ENCODE results near the gene CDK4. TPM values are rescaled to one million over a fixed set of nuclear protein-coding genes. Genes with fewer than 3 reads are reported as not detected.
A peak's percentile ranks its signal among the peaks of the same experiment; 100 is the strongest.
"Not testable (repeated sequence)": the region's sequence is repeated elsewhere in the genome, so short reads cannot be mapped to it uniquely, and the experiment has no call there.

The CDK4 gene
- total RNA-seq (2014; rRNA removed; shearing (Covaris generic)): 298 and 323 TPM in 2 replicates

GRCh38 chr12:57751788-57752667, at the start of gene CDK4:
TSS of gene CDK4 (minus strand) at chr12:57752310. CDS start at chr12:57751717, 593 bp downstream.
- peak; percentile 99 for DNase-seq (ENCODE audit: low spot score)

- DNase-seq (ENCODE audit: low spot score): no peak
These were observed 48.9 kb upstream of the CDK4 start for GRCh38 chr12:57800965-57801364.

- DNase-seq (ENCODE audit: low spot score): no peak
These were observed 45.8 kb upstream of the CDK4 start for GRCh38 chr12:57797933-57798332.

- DNase-seq (ENCODE audit: low spot score): no peak
These were observed 44.9 kb upstream of the CDK4 start for GRCh38 chr12:57796996-57797395.

- no peak for DNase-seq (ENCODE audit: low spot score)
These were observed 43.2 kb upstream of the CDK4 start for GRCh38 chr12:57795354-57795753.

GRCh38 chr12:57793920-57794319, 41.8 kb upstream of the CDK4 start:
- no peak for DNase-seq (ENCODE audit: low spot score)

GRCh38 chr12:57783861-57784260, 31.8 kb upstream of the CDK4 start:
- no peak for DNase-seq (ENCODE audit: low spot score)

- DNase-seq (ENCODE audit: low spot score): no peak
These were observed 31.3 kb upstream of the CDK4 start for GRCh38 chr12:57783466-57783801.

GRCh38 chr12:57782608-57783465, 30.7 kb upstream of the CDK4 start, which contains the start of gene TSFM:
TSS of gene TSFM (plus strand) at chr12:57782787. CDS start at chr12:57782802, 15 bp downstream.
- peak; percentile 89 for DNase-seq (ENCODE audit: low spot score)

GRCh38 chr12:57782243-57782607, 30.1 kb upstream of the CDK4 start:
- DNase-seq (ENCODE audit: low spot score): no peak

GRCh38 chr12:57781801-57782200, 29.7 kb upstream of the CDK4 start:
- DNase-seq (ENCODE audit: low spot score): no peak

- DNase-seq (ENCODE audit: low spot score): no peak
These were observed 29.1 kb upstream of the CDK4 start for GRCh38 chr12:57781244-57781643.

- no peak for DNase-seq (ENCODE audit: low spot score)
These were observed 28.3 kb upstream of the CDK4 start for GRCh38 chr12:57780284-57780897.

- no peak for DNase-seq (ENCODE audit: low spot score)
These were observed 27.6 kb upstream of the CDK4 start for GRCh38 chr12:57779736-57780135.

- no peak for DNase-seq (ENCODE audit: low spot score)
These were observed 25.8 kb upstream of the CDK4 start for GRCh38 chr12:57777911-57778310.

GRCh38 chr12:57777367-57777766, 25.3 kb upstream of the CDK4 start:
- DNase-seq (ENCODE audit: low spot score): no peak

- no peak for DNase-seq (ENCODE audit: low spot score)
These were observed 24.1 kb upstream of the CDK4 start for GRCh38 chr12:57776247-57776587.

GRCh38 chr12:57775563-57776246, 23.6 kb upstream of the CDK4 start:
- no peak for DNase-seq (ENCODE audit: low spot score)

- DNase-seq (ENCODE audit: low spot score): no peak
These were observed 22.9 kb upstream of the CDK4 start for GRCh38 chr12:57775044-57775443.

- DNase-seq (ENCODE audit: low spot score): not testable (repeated sequence)
These were observed 22.5 kb upstream of the CDK4 start for GRCh38 chr12:57774634-57775033.

GRCh38 chr12:57772429-57773322, 20.6 kb upstream of the CDK4 start, which contains the start of gene EEF1AKMT3:
TSS of gene EEF1AKMT3 (plus strand) at chr12:57772614. CDS start at chr12:57772725, 111 bp downstream.
- no peak for DNase-seq (ENCODE audit: low spot score)
